Measurements from ENCODE around the gene ZNF600. TPM values are rescaled to one million over a fixed set of nuclear protein-coding genes. Genes with fewer than 3 reads are reported as not detected.

ZNF600 gene
- total and polyA plus RNA-seq, 2 of the 13 experiments (the other 11 are each of a cell fraction or from before 2014, with no cell fraction given): 15.0 to 16.4 TPM

- in situ Hi-C loops (cut with HindIII; ENCODE audit: extremely low pct_ligation_motif_present, low pct_unique_long_range_greater_than_20kb): no loop called here
- BruUV-seq (replicated peaks): no TSS peak
- Histone ChIP-seq H3K36me3 (replicated peaks in 1 of 2; ENCODE audit: control insufficient read depth in 1 of 2, insufficient read depth in 2 of 2, low read length in 2 of 2) (no peaks in the 10 kb centered on the region), H3K27ac (ENCODE audit: extremely low read length, insufficient read depth, low read length) (no peak overlapping the region), H3K4me1 (ENCODE audit: insufficient read depth, low read length) (peaks cover 6% of the 10 kb centered on the region; the same call in 1 of the 2 replicates), H4K20me1 (ENCODE audit: insufficient read depth, low read length) (no peaks in the 10 kb centered on the region), H2AFZ (ENCODE audit: low read length) (no peak overlapping the region), H3K4me2 (ENCODE audit: low read depth, low read length) (no peak overlapping the region), H3K4me3 (replicated peaks in 1 of 3; ENCODE audit: insufficient read depth in 1 of 3, low read depth in 2 of 3, low read length in 3 of 3) (no peak overlapping the region), H3K27me3 (ENCODE audit: control insufficient read depth in 1 of 2, insufficient read depth in 2 of 2, low read length in 2 of 2) (no peaks in the 10 kb centered on the region; a peak in 1 of 5 replicates), H3K79me2 (ENCODE audit: insufficient read depth, low read length) (no peaks in the 10 kb centered on the region), H3K9me3 (ENCODE audit: low read length) (peaks cover 11% of the 10 kb centered on the region; the same call in 1 of the 2 replicates), H3K9ac (ENCODE audit: insufficient read depth, low read depth, low read length) (no peak overlapping the region)
- ChIA-PET CTCF (ENCODE audit: low intra/inter-chr PET ratio, low total read pairs) (no interaction called here), POLR2A (no interaction called here)
- 77% methylated on average over 12 of the region's 12 CpGs for WGBS (ENCODE audit: low lambda C conversion rate)
- DNase-seq (ENCODE audit: low spot score): no peak
- FAIRE-seq: no peak
- no peak for ATAC-seq
- TF ChIP-seq ZNF207 (IDR thresholded peaks at IDR 0.05; ENCODE audit: borderline replicate concordance): no peak
- no peak for TF ChIP-seq ZNF709 (CRISPR knock-in tag; IDR thresholded peaks at IDR 0.05)
- no peak for TF ChIP-seq MXI1 (IDR thresholded peaks at IDR 0.05; ENCODE audit: borderline replicate concordance, low read depth, low read length)
- TF ChIP-seq ADNP (CRISPR knock-in tag; IDR thresholded peaks at IDR 0.05): no peak
- no peak for TF ChIP-seq CHD2 (IDR thresholded peaks at IDR 0.05; ENCODE audit: low read depth, low read length)
- TF ChIP-seq GABPB1 (CRISPR knock-in tag; IDR thresholded peaks at IDR 0.05): no peak
- no peak for TF ChIP-seq ZSCAN29 (CRISPR knock-in tag; conservative IDR thresholded peaks at IDR 0.05)
- TF ChIP-seq, protein P1, sequence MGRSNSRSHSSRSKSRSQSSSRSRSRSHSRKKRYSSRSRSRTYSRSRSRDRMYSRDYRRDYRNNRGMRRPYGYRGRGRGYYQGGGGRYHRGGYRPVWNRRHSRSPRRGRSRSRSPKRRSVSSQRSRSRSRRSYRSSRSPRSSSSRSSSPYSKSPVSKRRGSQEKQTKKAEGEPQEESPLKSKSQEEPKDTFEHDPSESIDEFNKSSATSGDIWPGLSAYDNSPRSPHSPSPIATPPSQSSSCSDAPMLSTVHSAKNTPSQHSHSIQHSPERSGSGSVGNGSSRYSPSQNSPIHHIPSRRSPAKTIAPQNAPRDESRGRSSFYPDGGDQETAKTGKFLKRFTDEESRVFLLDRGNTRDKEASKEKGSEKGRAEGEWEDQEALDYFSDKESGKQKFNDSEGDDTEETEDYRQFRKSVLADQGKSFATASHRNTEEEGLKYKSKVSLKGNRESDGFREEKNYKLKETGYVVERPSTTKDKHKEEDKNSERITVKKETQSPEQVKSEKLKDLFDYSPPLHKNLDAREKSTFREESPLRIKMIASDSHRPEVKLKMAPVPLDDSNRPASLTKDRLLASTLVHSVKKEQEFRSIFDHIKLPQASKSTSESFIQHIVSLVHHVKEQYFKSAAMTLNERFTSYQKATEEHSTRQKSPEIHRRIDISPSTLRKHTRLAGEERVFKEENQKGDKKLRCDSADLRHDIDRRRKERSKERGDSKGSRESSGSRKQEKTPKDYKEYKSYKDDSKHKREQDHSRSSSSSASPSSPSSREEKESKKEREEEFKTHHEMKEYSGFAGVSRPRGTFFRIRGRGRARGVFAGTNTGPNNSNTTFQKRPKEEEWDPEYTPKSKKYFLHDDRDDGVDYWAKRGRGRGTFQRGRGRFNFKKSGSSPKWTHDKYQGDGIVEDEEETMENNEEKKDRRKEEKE (IDR thresholded peaks at IDR 0.05): no peak
- TF ChIP-seq, protein P2, sequence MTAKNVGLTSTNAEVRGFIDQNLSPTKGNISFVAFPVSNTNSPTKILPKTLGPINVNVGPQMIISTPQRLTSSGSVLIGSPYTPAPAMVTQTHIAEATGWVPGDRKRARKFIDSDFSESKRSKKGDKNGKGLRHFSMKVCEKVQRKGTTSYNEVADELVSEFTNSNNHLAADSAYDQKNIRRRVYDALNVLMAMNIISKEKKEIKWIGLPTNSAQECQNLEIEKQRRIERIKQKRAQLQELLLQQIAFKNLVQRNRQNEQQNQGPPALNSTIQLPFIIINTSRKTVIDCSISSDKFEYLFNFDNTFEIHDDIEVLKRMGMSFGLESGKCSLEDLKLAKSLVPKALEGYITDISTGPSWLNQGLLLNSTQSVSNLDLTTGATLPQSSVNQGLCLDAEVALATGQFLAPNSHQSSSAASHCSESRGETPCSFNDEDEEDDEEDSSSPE (CRISPR knock-in tag; IDR thresholded peaks at IDR 0.05): no peak
- TF ChIP-seq NFKB2 (CRISPR knock-in tag; IDR thresholded peaks at IDR 0.05; ENCODE audit: borderline replicate concordance): no peak
- intact Hi-C loops (cut with micrococcal nuclease; ENCODE audit: unreplicated experiment): no loop called here
Measured at GRCh38 chr19:52823676-52824075, 37.1 kb upstream of the ZNF600 start.

Measured in HepG2 (cell line).